ENCODE results near the gene FOXN3. TPM values are rescaled to one million over a fixed set of nuclear protein-coding genes. Genes with fewer than 3 reads are reported as not detected.

Gene FOXN3
- total RNA-seq, 2 donors from 2014 or later = 141 to 150 TPM

DNA sequence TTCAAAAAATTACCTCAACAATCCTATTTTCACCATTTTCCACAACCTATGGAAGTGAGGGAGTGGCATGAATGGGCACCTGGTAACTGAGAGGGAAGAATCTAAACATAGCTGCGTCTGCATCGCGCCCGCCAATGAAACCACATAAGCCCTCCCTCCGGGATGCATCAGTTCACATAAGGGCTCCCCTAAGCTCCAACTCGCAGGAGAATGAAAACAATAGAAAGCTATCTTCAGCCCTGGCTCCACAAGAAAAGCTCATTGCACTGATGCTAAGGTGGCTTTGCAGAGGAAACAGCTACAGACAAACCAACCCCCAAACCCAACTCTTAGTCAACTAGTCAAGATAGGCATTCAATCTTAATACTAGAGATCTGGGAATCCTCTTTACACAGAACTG is 173.3 kb downstream of the FOXN3 start:
- ATAC-seq (ENCODE audit: insufficient number of reproducible peaks, low FRiP score, low read depth) (no peak), DNase-seq (ENCODE audit: low spot score) (no peak)
- no peaks in the 10 kb centered on the region for H3K27me3 ChIP-seq (replicated peaks; ENCODE audit: insufficient read depth)
- peak overlapping the region in 1 of 2 donors; percentile 19 for H3K27ac ChIP-seq
- H3K9me3 ChIP-seq = no peaks in the 10 kb centered on the region
- H3K4me3 ChIP-seq = no peak overlapping the region
- TF ChIP-seq, protein P1, sequence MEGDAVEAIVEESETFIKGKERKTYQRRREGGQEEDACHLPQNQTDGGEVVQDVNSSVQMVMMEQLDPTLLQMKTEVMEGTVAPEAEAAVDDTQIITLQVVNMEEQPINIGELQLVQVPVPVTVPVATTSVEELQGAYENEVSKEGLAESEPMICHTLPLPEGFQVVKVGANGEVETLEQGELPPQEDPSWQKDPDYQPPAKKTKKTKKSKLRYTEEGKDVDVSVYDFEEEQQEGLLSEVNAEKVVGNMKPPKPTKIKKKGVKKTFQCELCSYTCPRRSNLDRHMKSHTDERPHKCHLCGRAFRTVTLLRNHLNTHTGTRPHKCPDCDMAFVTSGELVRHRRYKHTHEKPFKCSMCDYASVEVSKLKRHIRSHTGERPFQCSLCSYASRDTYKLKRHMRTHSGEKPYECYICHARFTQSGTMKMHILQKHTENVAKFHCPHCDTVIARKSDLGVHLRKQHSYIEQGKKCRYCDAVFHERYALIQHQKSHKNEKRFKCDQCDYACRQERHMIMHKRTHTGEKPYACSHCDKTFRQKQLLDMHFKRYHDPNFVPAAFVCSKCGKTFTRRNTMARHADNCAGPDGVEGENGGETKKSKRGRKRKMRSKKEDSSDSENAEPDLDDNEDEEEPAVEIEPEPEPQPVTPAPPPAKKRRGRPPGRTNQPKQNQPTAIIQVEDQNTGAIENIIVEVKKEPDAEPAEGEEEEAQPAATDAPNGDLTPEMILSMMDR (IDR thresholded peaks at IDR 0.05) = no peak
- H3K36me3 ChIP-seq = no peaks in the 10 kb centered on the region
- peaks cover 21 to 53% of the 10 kb centered on the region in 2 donors for H3K4me1 ChIP-seq (ENCODE audit: control insufficient read depth in 1 of 2, low read depth in 2 of 2)

DNA sequence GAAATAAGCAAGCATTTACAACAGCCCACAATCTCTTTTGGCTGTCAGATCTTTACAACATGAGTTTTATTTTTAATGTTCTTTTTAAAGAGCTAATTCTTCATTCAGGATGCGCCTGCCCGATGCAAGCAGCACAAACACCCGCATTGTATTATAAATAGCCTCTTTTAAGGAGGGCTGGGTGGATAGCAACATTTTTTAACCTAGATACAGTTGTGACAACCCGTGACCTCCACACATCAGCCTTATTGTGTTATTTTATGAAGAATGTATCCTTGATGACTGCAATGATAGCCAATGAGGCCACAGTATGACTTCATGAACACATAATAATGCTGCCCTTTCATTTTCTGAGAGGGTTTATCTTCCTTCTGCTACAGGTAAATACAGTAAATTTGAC is 173.7 kb downstream of the FOXN3 start:
- Histone ChIP-seq H3K9me3 (no peaks in the 10 kb centered on the region), H3K4me3 (no peak overlapping the region), H3K4me1 (ENCODE audit: control insufficient read depth in 1 of 2, low read depth in 2 of 2) (peaks cover 21 to 49% of the 10 kb centered on the region in 2 donors), H3K27me3 (replicated peaks; ENCODE audit: insufficient read depth) (no peaks in the 10 kb centered on the region), H3K36me3 (no peaks in the 10 kb centered on the region), H3K27ac (peak overlapping the region; percentile 19 to 40)
- DNase-seq (ENCODE audit: low spot score) (no peak), ATAC-seq (ENCODE audit: insufficient number of reproducible peaks, low FRiP score, low read depth) (no peak)
- TF ChIP-seq, protein P1 (IDR thresholded peaks at IDR 0.05) = no peak

DNA sequence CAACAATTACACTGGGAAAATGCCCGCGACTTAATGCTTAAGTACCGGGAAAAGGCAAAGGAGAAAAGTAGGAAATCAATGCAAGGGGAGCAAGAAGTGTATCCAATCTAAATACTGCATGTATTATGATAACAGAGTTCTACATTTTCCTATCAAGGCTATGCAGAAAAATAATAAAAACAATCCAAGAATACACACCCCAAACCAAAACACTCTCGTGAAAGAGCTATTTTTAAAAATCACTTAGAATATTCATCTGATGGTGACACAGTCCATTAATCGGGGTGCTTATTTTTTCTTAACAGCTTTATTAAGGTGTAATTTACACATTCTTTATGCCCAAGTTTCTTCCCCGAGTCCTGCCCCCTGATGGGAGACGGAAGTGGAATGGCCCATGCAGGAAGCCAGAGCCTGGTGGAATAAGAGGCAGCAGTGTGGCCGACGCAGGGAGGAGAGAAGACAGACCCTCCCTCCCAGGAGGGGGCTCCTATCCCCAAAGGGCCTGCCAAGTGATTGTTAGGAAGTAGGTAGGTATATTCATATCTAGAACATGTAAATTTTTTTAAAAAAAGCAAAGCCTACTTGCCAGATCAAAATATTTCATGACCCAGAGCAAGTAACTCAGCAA is 174.3 kb downstream of the FOXN3 start:
- DNase-seq (ENCODE audit: low spot score) = no peak
- Histone ChIP-seq H3K4me1 (ENCODE audit: control insufficient read depth in 1 of 2, low read depth in 2 of 2) (peaks cover 18 to 49% of the 10 kb centered on the region in 2 donors), H3K27ac (peak overlapping the region; percentile 19 to 40), H3K4me3 (peak overlapping the region; percentile 27), H3K36me3 (no peaks in the 10 kb centered on the region), H3K27me3 (replicated peaks; ENCODE audit: insufficient read depth) (no peaks in the 10 kb centered on the region), H3K9me3 (no peaks in the 10 kb centered on the region)
- TF ChIP-seq, protein P1 (IDR thresholded peaks at IDR 0.05) = no peak
- ATAC-seq (ENCODE audit: insufficient number of reproducible peaks, low FRiP score, low read depth) = no peak

DNA sequence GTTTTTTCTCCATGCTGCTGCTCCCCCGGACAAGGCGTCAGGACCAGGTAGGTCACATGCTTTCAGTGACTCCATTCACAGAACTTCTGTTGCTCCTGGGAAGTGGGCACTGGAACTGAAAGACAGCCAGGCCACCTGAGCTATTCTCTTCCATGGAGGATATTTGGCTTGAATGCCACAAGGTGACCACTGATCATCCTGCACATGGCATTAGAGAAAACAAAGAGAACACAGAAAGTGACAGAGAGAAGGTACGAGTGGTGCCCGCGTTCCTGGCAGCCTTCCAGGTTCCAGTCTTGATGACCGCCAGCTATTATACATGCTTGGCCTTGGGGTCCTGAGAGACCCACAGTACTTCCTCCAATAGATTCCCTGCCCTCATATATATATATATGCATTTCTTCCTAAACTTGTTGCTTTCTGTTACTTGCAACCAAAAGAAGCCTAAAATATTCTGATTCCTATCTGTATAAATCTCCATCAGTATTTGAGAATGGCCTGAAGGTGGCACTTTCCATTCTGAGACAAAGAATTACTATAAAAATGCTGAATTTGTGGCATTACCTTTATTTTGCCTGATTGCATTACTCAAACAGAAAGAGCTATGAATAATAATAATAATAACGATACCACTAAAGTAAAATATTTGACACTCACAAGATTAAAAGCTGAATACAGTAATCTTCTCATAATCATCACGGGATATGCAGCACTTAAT is 174.9 kb downstream of the FOXN3 start:
- TF ChIP-seq, protein P1 (IDR thresholded peaks at IDR 0.05) = peak; percentile 15
- Histone ChIP-seq H3K27me3 (replicated peaks; ENCODE audit: insufficient read depth) (no peaks in the 10 kb centered on the region), H3K36me3 (no peaks in the 10 kb centered on the region), H3K27ac (peak overlapping the region; percentile 19 to 40), H3K4me1 (ENCODE audit: control insufficient read depth in 1 of 2, low read depth in 2 of 2) (peaks cover 18 to 54% of the 10 kb centered on the region in 2 donors), H3K9me3 (no peaks in the 10 kb centered on the region), H3K4me3 (peak overlapping the region; percentile 27)
- no peak for DNase-seq (ENCODE audit: low spot score)
- ATAC-seq (ENCODE audit: insufficient number of reproducible peaks, low FRiP score, low read depth) = no peak

DNA sequence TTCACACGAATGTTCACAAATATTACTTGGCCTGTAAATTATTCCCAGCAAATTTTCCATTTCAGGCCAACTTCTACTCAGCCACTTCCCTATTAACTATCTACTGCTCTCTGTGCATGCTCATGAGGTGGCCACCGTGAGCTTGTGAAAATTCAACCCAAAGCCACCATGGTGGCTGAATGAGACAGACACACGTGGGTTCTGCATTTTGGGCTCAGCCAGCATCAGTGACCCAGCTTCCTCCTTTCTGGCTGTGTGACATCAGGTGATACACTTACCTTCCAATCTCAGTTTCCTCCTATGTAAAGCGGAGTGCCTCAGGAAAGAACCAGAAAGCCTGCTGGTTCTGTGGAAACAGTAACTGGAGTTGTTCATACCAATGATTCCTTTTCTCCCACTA is 175.8 kb downstream of the FOXN3 start:
- Histone ChIP-seq H3K36me3 (no peaks in the 10 kb centered on the region), H3K4me3 (no peak overlapping the region), H3K9me3 (no peaks in the 10 kb centered on the region), H3K27me3 (replicated peaks; ENCODE audit: insufficient read depth) (no peaks in the 10 kb centered on the region), H3K27ac (peak overlapping the region; percentile 19 to 26), H3K4me1 (ENCODE audit: control insufficient read depth in 1 of 2, low read depth in 2 of 2) (peaks cover 18 to 62% of the 10 kb centered on the region in 2 donors)
- DNase-seq (ENCODE audit: low spot score) (no peak), ATAC-seq (ENCODE audit: insufficient number of reproducible peaks, low FRiP score, low read depth) (no peak)
- TF ChIP-seq, protein P1 (IDR thresholded peaks at IDR 0.05) = no peak
